HEK293T (cell line): ENCODE data around the gene BLTP2.

ENCODE experiments used
- BHLHE40 ChIP-seq: fragments of 450-650 bp; IDR thresholded peaks from 2 replicates; pipeline ENCODE4 v1.6.1; 2016; ENCODE audit warnings: mild to moderate bottlenecking, moderate library complexity, borderline replicate concordance
- ELF4 ChIP-seq: fragments of 450-650 bp; IDR thresholded peaks from 2 replicates; pipeline ENCODE4 v1.6.1; 2017; ENCODE audit warnings: antibody characterized with exemption
- FOXA1 ChIP-seq: fragments of 450-650 bp; IDR thresholded peaks from 2 replicates; pipeline ENCODE4 v1.6.1; 2016; ENCODE audit warnings: mild to moderate bottlenecking
- FOXM1 ChIP-seq: fragments of 450-650 bp; IDR thresholded peaks from 2 replicates; pipeline ENCODE4 v1.6.1; 2017; ENCODE audit warnings: mild to moderate bottlenecking, borderline replicate concordance
- HDGF ChIP-seq: fragments of 450-650 bp; IDR thresholded peaks from 2 replicates; pipeline ENCODE4 v1.6.1; 2017; ENCODE audit warnings: antibody characterized with exemption, borderline replicate concordance
- SP1 ChIP-seq: fragments of 450-650 bp; IDR thresholded peaks from 2 replicates; pipeline ENCODE4 v1.6.1; 2017
- TARDBP ChIP-seq: fragments of 450-650 bp; IDR thresholded peaks from 2 replicates; pipeline ENCODE4 v1.6.1; 2016
- ZNF384 ChIP-seq: fragments of 450-650 bp; IDR thresholded peaks from 2 replicates; pipeline ENCODE4 v1.6.1; 2016
- TF ChIP-seq, protein P1 (sequence below): fragments of 450-650 bp; IDR thresholded peaks from 2 replicates; pipeline ENCODE4 v1.6.1; 2016

- TF ChIP-seq, protein P1, sequence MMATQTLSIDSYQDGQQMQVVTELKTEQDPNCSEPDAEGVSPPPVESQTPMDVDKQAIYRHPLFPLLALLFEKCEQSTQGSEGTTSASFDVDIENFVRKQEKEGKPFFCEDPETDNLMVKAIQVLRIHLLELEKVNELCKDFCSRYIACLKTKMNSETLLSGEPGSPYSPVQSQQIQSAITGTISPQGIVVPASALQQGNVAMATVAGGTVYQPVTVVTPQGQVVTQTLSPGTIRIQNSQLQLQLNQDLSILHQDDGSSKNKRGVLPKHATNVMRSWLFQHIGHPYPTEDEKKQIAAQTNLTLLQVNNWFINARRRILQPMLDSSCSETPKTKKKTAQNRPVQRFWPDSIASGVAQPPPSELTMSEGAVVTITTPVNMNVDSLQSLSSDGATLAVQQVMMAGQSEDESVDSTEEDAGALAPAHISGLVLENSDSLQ, result no peak
- TF ChIP-seq FOXA1, result no peak
- TF ChIP-seq TARDBP, result no peak
- no peak for TF ChIP-seq HDGF
- TF ChIP-seq BHLHE40, result no peak
- no peak for TF ChIP-seq SP1
- no peak for TF ChIP-seq ZNF384
- no peak for TF ChIP-seq FOXM1
- TF ChIP-seq ELF4, result no peak
These were observed 600 bp upstream of the BLTP2 start for GRCh38 chr17:28645576-28645939.
